Spinal cord (tissue), 10 donors: ENCODE data around the gene TMEM51. TPM values are rescaled to one million over a fixed set of nuclear protein-coding genes. Genes with fewer than 3 reads are reported as not detected.

Experiments used
- DNase-seq, 6 donors: peaks; one replicate each; pipeline versions ENCODE4 v3.0.0 to v3.0.0-alpha.2; 2013 to 2015; ENCODE audit warnings: low spot score in 6 of 6, low read depth in 4 of 6
- H3K27ac ChIP-seq: one replicate; pipeline ENCODE4 v1.5.1; 2013; ENCODE audit warnings: low read depth, low read length, control low read depth
- H3K27me3 ChIP-seq: one replicate; pipeline ENCODE4 v1.6.1; 2013; ENCODE audit warnings: low read length; ENCODE audit not compliant: control insufficient read depth, insufficient read depth
- H3K36me3 ChIP-seq: one replicate; pipeline ENCODE4 v1.6.1; 2013; ENCODE audit warnings: low read length; ENCODE audit not compliant: control insufficient read depth, insufficient read depth
- H3K4me1 ChIP-seq: one replicate; pipeline ENCODE4 v1.6.1; 2013; ENCODE audit warnings: low read length; ENCODE audit not compliant: control insufficient read depth, insufficient read depth
- H3K4me3 ChIP-seq: one replicate; pipeline ENCODE4 v1.5.1; 2013; ENCODE audit warnings: low read depth, low read length, control low read depth
- H3K9me3 ChIP-seq: one replicate; pipeline ENCODE4 v1.6.1; 2013; ENCODE audit warnings: low read length; ENCODE audit not compliant: control insufficient read depth, insufficient read depth
- WGBS: methylation state at CpG from one replicate; pipeline ENCODE4 v1.1.5; 2013; ENCODE audit warnings: missing lambda C conversion rate; ENCODE audit not compliant: insufficient coverage; 5-methylcytosine and 5-hydroxymethylcytosine counted together
- polyA plus RNA-seq, 2 donors: library from polyadenylated mRNA; unstranded; fragments of 120-200 nt; gene quantifications; one replicate each; pipeline ENCODE4 v1.2.1, GENCODE V29; 2013; ENCODE audit not compliant: insufficient read length in 2 of 2
- total RNA-seq, 2 donors: library from RNA; depleted of rRNA in 1 of 2; stranded (reverse); fragments of 120-200 nt in 1 of 2; fragments of >200 nt in 1 of 2; gene quantifications; one replicate each; pipeline versions ENCODE4 v1.2.3 to v1.2.4, GENCODE V29; 2013 to 2014
- donor health status: healthy.

Gene TMEM51
- total and polyA plus RNA-seq, 4 donors, result 3.9 to 14.4 (median 12.1) TPM

DNA sequence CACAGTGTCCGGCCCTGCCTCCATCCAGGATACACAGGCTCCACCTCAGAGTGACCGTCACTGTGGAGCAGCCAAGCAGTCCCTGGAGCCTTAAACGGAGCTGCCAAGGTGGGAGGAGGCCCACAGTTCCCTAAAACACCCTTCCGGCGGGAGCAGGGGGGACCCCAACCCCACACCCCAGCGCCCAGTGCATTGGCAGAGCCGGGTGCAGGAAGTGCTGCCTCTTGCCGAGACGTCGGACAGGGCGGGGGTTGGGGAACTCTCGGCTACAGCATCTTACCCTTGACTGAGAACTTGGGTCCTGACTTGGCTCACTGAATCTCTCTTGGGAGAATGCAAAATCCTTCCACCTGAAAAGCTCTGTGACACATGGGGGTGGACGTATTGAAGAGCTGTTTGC lies 38.7 kb upstream of the TMEM51 start:
- Histone ChIP-seq H3K4me1 (peaks cover 17% of the 10 kb centered on the region), H3K36me3 (peaks cover 41% of the 10 kb centered on the region), H3K9me3 (no peaks in the 10 kb centered on the region), H3K4me3 (no peak overlapping the region), H3K27me3 (no peaks in the 10 kb centered on the region), H3K27ac (no peak overlapping the region)
- DNase-seq, result no peak
- 88% methylated on average over 12 of the region's 13 CpGs for WGBS

DNA sequence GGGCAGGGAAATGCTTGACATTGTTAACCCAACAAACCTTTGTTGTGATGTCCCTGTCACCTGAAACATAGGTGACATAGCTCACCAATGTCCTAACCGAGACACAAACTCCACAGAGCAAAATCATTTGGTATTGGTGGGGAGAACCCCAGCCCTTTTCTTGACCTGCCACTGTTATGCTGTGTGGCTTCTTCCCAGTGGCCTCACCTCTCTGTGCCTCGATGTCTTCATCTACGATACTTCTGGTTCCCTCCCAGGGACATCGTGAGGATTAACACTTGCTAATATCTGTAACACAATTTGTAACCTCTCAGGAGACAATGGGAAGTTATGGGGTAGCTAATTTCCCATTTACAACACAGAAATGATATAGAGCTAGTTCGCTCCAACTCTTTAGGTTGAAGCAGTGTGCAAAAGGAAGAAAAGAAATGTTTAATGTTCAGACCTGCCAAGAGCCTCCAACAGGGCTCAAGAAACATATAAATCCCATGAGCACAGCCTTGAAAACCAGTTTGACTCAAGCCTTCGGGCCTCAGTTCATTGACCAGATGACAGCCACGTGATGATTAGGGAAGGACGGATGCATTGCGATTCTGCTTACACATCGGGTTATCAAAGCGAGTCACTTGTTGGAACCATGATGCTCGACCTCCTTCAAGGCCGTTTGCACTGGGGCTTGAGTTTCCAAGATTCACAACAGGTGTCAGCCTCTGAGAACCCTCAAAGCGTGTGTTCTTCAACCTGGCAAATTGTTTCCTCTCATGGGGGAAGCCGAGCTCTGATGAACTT lies 37.8 kb upstream of the TMEM51 start:
- no peaks in the 10 kb centered on the region for H3K27me3 ChIP-seq
- peaks cover 17% of the 10 kb centered on the region for H3K4me1 ChIP-seq
- no peaks in the 10 kb centered on the region for H3K9me3 ChIP-seq
- no peak overlapping the region for H3K27ac ChIP-seq
- peaks cover 39% of the 10 kb centered on the region for H3K36me3 ChIP-seq
- no peak for DNase-seq
- H3K4me3 ChIP-seq, result no peak overlapping the region
- WGBS, result 90% methylated on average over 11 of the region's 15 CpGs

DNA sequence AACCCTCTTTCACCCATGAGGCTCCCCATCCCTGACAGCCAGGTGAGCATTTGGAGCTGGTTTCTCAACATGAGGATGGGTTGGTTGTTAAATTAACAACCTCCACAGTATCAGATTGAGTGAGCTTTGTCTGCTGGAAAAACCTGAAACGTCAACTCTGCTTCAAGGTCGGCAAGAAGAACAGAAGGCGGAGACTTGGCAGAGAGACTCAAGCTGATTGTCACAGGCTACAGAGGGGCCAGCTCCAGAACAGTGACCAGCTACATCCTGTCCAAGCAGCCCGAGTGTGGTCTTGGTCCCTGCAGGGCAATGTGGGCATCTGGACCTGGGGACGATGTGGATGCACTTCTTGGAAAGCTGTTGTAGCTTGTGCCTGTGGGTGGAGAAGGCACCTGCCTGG lies 36.6 kb upstream of the TMEM51 start:
- Histone ChIP-seq H3K27ac (no peak overlapping the region), H3K4me3 (no peak overlapping the region), H3K4me1 (peaks cover 15% of the 10 kb centered on the region), H3K9me3 (no peaks in the 10 kb centered on the region), H3K27me3 (no peaks in the 10 kb centered on the region), H3K36me3 (peaks cover 39% of the 10 kb centered on the region)
- 64% methylated on average over 5 of the region's 5 CpGs for WGBS
- DNase-seq, result no peak

DNA sequence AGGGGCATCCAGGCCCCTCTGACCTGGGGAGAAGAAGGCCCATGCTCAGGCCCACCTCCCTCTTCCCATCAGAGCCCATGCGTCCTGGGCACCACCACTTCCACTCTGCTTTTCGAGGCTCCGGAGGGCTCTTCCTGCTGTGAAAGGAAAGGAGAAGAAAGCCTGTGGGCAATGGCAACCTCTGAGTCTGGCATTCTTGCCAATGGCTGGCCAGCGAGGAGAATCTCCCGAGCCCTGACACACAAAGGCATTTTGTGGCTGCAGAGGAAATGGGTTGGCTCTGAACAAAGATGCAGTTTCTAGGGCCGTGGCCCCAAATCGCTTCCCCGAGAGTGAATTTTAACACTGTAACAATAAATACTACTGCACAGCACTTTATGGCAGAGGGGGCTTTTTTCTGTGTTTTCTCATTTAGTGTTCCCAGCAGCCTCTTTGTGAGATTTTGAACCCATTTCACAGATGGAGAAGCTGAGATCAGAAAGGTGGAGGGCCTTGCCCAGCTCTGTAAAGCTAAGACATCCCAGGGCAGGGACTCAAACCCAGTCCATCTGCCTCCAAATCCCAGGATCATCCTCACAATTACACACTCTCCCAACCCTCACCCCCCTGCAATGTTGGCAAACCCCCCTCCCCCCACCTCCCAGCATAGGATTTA lies 35.7 kb upstream of the TMEM51 start:
- no peaks in the 10 kb centered on the region for H3K9me3 ChIP-seq
- no peaks in the 10 kb centered on the region for H3K27me3 ChIP-seq
- WGBS, result 42% methylated on average over 2 of the region's 8 CpGs
- no peak overlapping the region for H3K27ac ChIP-seq
- H3K36me3 ChIP-seq, result peaks cover 33% of the 10 kb centered on the region
- H3K4me3 ChIP-seq, result no peak overlapping the region
- peaks cover 7% of the 10 kb centered on the region for H3K4me1 ChIP-seq
- DNase-seq, result no peak

DNA sequence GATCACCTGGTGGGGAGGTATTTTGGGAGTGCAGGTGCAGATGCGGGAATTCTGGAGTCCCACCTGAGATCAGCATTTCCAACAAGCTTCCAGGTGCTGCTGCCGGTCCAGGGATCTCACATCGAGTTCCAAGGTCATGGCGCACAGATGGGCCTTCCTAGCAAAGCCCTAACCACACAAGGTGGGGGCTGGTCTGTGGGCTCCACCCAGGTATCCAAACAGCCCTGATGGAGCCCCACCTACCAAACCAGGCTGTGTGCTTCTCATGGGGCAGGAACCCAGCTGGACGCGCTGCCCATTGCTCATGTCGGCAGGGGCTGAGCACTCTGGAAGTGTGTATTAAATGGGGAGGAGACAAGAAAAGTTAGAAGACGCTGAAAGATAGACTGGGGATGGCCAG lies 35.0 kb upstream of the TMEM51 start:
- Histone ChIP-seq H3K4me3 (no peak overlapping the region), H3K27me3 (no peaks in the 10 kb centered on the region), H3K9me3 (no peaks in the 10 kb centered on the region), H3K36me3 (peaks cover 32% of the 10 kb centered on the region), H3K27ac (no peak overlapping the region), H3K4me1 (peaks cover 7% of the 10 kb centered on the region)
- WGBS, result 94% methylated on average over 8 of the region's 8 CpGs
- DNase-seq, result no peak

DNA sequence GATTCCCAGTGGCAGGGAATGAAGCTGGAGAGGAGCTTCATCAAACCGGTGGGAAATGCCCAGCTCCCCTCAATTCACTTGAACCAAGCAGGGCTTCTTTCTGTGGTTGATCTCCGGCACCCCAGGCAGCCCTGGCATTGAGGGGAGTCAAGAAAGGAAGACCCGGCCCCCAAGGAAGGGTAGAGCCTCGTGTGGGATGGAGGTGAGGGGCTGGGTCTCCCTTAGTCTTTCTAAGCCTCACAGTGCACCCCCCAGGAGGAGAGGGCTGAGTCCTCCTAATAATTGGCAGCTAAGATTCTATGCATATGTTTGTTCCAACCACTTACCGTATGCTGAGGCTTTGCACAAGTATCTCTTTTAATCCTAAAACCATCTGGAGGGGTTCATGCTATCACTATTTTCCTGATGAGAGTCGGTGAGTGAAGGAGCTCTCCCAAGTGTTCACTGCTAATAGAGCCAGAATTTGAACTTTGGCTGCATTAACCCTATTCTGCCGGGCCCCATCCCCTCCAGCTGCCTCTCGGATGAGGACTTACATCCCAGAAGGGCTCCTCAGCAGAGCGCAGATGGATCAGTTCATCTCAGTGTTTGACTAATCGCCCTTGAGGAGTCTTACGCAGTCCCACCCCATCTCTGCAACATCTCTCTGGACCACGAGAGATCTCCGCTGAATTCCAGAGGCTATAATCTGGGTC lies 33.1 kb upstream of the TMEM51 start:
- Histone ChIP-seq H3K27me3 (no peaks in the 10 kb centered on the region), H3K27ac (no peak overlapping the region), H3K36me3 (peaks cover 17% of the 10 kb centered on the region), H3K4me1 (peaks cover 7% of the 10 kb centered on the region), H3K9me3 (no peaks in the 10 kb centered on the region), H3K4me3 (no peak overlapping the region)
- WGBS, result 85% methylated on average over 7 of the region's 13 CpGs
- DNase-seq, result peak in 1 of 6 donors; percentile 6

DNA sequence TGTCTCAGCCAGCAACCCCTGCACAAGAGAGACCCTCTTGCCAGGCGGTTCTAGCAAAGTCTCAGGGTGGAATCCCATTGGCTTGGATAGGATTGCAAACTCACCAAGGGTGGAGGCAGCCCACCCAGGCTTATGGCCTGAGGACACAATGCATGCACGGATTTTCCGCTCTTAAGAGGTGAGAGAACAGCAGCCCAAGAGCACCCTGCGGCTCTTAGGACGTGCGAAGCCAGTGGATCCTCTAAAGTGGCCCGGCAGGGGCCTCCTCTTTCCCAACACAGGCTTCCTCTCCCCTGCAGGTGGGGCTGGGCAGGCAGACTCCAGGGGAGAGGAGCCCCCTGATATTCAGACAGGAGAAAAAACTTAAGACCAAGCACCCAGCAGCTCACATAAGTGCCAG lies 31.2 kb upstream of the TMEM51 start:
- Histone ChIP-seq H3K27me3 (no peaks in the 10 kb centered on the region), H3K27ac (no peak overlapping the region), H3K36me3 (peaks cover 9% of the 10 kb centered on the region), H3K4me1 (peaks cover 4% of the 10 kb centered on the region), H3K4me3 (no peak overlapping the region), H3K9me3 (no peaks in the 10 kb centered on the region)
- no peak for DNase-seq
- WGBS, result 65% methylated on average over 7 of the region's 7 CpGs

DNA sequence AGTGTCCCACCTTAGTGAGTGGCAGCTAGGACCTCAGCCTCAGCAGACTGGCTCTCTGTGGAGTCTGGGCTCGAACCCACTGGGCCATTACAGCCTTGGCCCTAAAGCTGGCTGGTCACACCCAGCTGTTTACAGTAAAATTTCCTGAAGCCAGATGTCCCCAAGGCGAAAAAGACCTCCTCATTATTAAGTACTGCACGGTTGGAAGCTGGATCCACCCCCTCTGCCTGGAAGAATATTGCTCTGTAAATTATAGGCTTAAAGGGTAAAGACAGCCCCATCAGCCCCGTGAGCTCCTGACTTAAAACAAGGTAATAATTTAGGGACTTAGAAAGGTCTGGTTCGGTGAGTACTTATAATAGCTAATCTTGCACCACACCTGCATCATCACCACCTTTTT lies 30.3 kb upstream of the TMEM51 start:
- no peaks in the 10 kb centered on the region for H3K4me1 ChIP-seq
- no peaks in the 10 kb centered on the region for H3K9me3 ChIP-seq
- H3K36me3 ChIP-seq, result peaks cover 5% of the 10 kb centered on the region
- no peak overlapping the region for H3K4me3 ChIP-seq
- no peak for DNase-seq
- H3K27me3 ChIP-seq, result no peaks in the 10 kb centered on the region
- WGBS, result 64% methylated on average over 1 of the region's 5 CpGs
- no peak overlapping the region for H3K27ac ChIP-seq

DNA sequence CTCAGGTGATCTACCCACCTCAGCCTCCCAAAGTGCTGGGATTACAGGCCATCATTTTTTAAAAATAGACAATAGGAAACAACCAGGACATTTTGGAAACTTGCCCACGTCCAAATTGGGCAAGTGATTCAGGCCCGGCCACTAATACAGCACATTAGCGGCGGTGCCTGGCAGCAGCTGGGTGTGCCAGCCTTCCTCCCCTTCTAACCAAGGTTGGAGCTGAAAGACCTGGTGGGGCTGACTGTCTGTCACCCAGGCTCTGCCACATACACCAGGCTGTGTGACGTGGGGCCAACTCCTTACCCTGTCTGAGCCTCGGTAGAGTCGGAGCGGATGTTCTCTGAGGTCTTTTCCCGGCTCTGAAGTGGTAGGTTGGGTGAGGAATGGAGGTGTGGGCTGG lies 29.6 kb upstream of the TMEM51 start:
- no peak overlapping the region for H3K4me3 ChIP-seq
- no peaks in the 10 kb centered on the region for H3K9me3 ChIP-seq
- 90% methylated on average over 4 of the region's 9 CpGs for WGBS
- no peak for DNase-seq
- no peaks in the 10 kb centered on the region for H3K36me3 ChIP-seq
- no peak overlapping the region for H3K27ac ChIP-seq
- no peaks in the 10 kb centered on the region for H3K27me3 ChIP-seq
- peaks cover 4% of the 10 kb centered on the region for H3K4me1 ChIP-seq
